Measurements from ENCODE around the gene BMP6. TPM values are rescaled to one million over a fixed set of nuclear protein-coding genes. Genes with fewer than 3 reads are reported as not detected.

Gene BMP6
- total RNA-seq, 1 donor from 2014 or later: 0.44 TPM

DNA sequence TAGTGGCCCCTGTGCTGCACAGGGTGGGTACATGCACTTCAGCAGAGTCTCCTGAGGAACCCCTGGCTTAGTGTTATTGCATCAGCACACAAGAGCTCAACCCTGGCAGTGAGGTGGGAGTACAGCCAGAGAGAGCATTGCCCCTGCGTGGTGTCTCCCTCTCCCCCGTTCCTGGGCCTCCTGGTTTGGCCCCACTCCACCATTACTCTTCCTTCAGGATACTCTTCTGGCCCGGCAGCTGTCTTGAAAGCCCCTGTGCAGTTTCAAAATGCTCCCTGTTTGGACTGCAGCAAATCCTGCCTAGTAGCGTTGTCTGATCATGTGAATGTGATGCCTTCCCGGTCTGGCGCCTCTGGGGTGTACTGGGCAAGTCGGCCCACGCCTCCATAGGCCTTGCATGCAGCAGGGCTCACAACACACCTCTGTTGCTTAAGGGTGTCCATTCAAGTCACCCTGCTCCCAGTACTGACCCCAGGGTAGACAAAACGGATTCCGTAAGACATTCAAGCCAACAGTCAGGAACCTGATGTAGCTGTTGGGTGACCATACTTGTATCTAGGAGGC is 152.6 kb downstream of the BMP6 start:
- no peak for DNase-seq (ENCODE audit: low read depth, low spot score)
- Mint-ChIP-seq H3K36me3 (ENCODE audit: low read depth) (peaks cover 14% of the 10 kb centered on the region), H3K27ac (ENCODE audit: unreplicated experiment) (peak overlapping the region; percentile 66), H3K9me3 (peaks cover 5% of the 10 kb centered on the region), H3K4me1 (no peaks in the 10 kb centered on the region), H3K4me3 (no peak overlapping the region), H3K27me3 (ENCODE audit: low read depth) (no peaks in the 10 kb centered on the region)
- no peak for TF ChIP-seq CTCF (conservative IDR thresholded peaks at IDR 0.05)

DNA sequence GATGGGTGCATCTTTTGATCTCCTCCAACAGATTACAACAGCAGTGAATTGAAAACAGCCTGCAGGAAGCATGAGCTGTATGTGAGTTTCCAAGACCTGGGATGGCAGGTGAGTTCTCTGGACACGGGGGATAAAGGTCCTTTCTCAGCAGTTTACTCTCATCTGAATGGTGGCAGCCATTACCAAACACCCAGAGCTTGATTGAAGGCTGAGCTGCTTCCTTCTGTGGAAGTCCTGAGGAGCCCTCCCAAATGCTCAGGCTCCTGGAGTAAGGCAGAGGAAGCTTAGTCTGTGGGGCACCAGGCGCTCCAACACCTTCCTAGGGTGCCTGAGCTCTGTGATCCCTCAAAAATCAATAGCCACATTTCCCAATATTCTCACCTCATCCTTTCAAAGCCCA is 153.1 kb downstream of the BMP6 start:
- no peaks in the 10 kb centered on the region for H3K4me1 Mint-ChIP-seq

GRCh38 chr6:7879579-7879978 is 153.7 kb downstream of the BMP6 start:
- DNase-seq (ENCODE audit: low read depth, low spot score): no peak
- no peaks in the 10 kb centered on the region for H3K9me3 Mint-ChIP-seq
- no peak overlapping the region for H3K4me3 Mint-ChIP-seq
- no peak overlapping the region for H3K27ac Mint-ChIP-seq (ENCODE audit: unreplicated experiment)
- no peaks in the 10 kb centered on the region for H3K27me3 Mint-ChIP-seq (ENCODE audit: low read depth)
- H3K36me3 Mint-ChIP-seq (ENCODE audit: low read depth): peaks cover 25% of the 10 kb centered on the region
- H3K4me1 Mint-ChIP-seq: no peaks in the 10 kb centered on the region
- no peak for TF ChIP-seq CTCF (conservative IDR thresholded peaks at IDR 0.05)

More for the DNA sequence above, 153.1 kb downstream of the BMP6 start:
- Mint-ChIP-seq H3K4me3 (no peak overlapping the region), H3K27me3 (ENCODE audit: low read depth) (no peaks in the 10 kb centered on the region), H3K9me3 (no peaks in the 10 kb centered on the region), H3K27ac (ENCODE audit: unreplicated experiment) (no peak overlapping the region), H3K36me3 (ENCODE audit: low read depth) (peaks cover 20% of the 10 kb centered on the region)
- no peak for TF ChIP-seq CTCF (conservative IDR thresholded peaks at IDR 0.05)
- no peak for DNase-seq (ENCODE audit: low read depth, low spot score)

DNA sequence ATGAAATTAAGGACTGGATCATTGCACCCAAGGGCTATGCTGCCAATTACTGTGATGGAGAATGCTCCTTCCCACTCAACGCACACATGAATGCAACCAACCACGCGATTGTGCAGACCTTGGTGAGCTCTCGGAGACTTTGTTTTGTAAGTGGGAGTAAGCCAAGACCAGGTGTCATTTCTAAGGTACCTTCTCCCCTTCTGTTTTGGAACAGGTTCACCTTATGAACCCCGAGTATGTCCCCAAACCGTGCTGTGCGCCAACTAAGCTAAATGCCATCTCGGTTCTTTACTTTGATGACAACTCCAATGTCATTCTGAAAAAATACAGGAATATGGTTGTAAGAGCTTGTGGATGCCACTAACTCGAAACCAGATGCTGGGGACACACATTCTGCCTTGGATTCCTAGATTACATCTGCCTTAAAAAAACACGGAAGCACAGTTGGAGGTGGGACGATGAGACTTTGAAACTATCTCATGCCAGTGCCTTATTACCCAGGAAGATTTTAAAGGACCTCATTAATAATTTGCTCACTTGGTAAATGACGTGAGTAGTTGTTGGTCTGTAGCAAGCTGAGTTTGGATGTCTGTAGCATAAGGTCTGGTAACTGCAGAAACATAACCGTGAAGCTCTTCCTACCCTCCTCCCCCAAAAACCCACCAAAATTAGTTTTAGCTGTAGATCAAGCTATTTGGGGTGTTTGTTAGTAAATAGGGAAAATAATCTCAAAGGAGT is 154.2 kb downstream of the BMP6 start:
- Mint-ChIP-seq H3K4me3 (no peak overlapping the region), H3K27ac (ENCODE audit: unreplicated experiment) (no peak overlapping the region), H3K36me3 (ENCODE audit: low read depth) (peaks cover 30% of the 10 kb centered on the region), H3K27me3 (ENCODE audit: low read depth) (no peaks in the 10 kb centered on the region), H3K4me1 (no peaks in the 10 kb centered on the region), H3K9me3 (no peaks in the 10 kb centered on the region)
- no peak for DNase-seq (ENCODE audit: low read depth, low spot score)
- no peak for TF ChIP-seq CTCF (conservative IDR thresholded peaks at IDR 0.05)

- H3K27ac Mint-ChIP-seq (ENCODE audit: unreplicated experiment): no peak overlapping the region
- H3K27me3 Mint-ChIP-seq (ENCODE audit: low read depth): no peaks in the 10 kb centered on the region
- peaks cover 32% of the 10 kb centered on the region for H3K36me3 Mint-ChIP-seq (ENCODE audit: low read depth)
- H3K4me3 Mint-ChIP-seq: no peak overlapping the region
- DNase-seq (ENCODE audit: low read depth, low spot score): no peak
- TF ChIP-seq CTCF (conservative IDR thresholded peaks at IDR 0.05): no peak
- no peaks in the 10 kb centered on the region for H3K4me1 Mint-ChIP-seq
- no peaks in the 10 kb centered on the region for H3K9me3 Mint-ChIP-seq
Measured at GRCh38 chr6:7880718-7881107, 154.8 kb downstream of the BMP6 start.
